Mesendoderm (in vitro differentiated cells): Measurements from ENCODE around the gene CDC26.
"Not testable (repeated sequence)": the region's sequence is repeated elsewhere in the genome, so short reads cannot be mapped to it uniquely, and the experiment has no call there.

Source experiments
- DNase-seq: peaks from one replicate; pipeline ENCODE4 v3.0.0; 2013
- H2AK5ac ChIP-seq: 2 replicates; pipeline ENCODE4 v1.6.1; 2013; ENCODE audit warnings: low read length, inconsistent platforms
- H2BK120ac ChIP-seq: 2 replicates; pipeline ENCODE4 v1.6.1; 2013; ENCODE audit warnings: low read depth, mild to moderate bottlenecking, low read length, moderate library complexity, mixed read lengths
- H2BK15ac ChIP-seq: replicated peaks from 2 replicates; pipeline ENCODE4 v1.6.1; 2013; ENCODE audit warnings: low read depth, mild to moderate bottlenecking, moderate library complexity
- H2BK5ac ChIP-seq: 2 replicates; pipeline ENCODE4 v1.6.1; 2013; ENCODE audit warnings: low read length, inconsistent platforms
- H3K18ac ChIP-seq: 2 replicates; pipeline ENCODE4 v1.6.1; 2013; ENCODE audit warnings: mild to moderate bottlenecking, low read length, mixed read lengths
- H3K23ac ChIP-seq: one replicate; pipeline ENCODE4 v1.6.1; 2013; ENCODE audit warnings: low read length
- H3K27ac ChIP-seq: 2 replicates; pipeline ENCODE4 v1.5.1; 2013; ENCODE audit warnings: low read depth, mild to moderate bottlenecking, inconsistent platforms, low read length, moderate library complexity
- H3K27me3 ChIP-seq: 2 replicates; pipeline ENCODE4 v1.6.1; 2013; ENCODE audit warnings: low read length, control low read depth, mild to moderate bottlenecking, inconsistent platforms; ENCODE audit not compliant: insufficient read depth, poor library complexity
- H3K36me3 ChIP-seq: 2 replicates; pipeline ENCODE4 v1.6.1; 2013; ENCODE audit warnings: low read length, inconsistent platforms; ENCODE audit not compliant: control insufficient read depth, insufficient read depth
- H3K4ac ChIP-seq: one replicate; pipeline ENCODE4 v1.6.1; 2013; ENCODE audit warnings: low read depth, mild to moderate bottlenecking, low read length, moderate library complexity
- H3K4me1 ChIP-seq: 2 replicates; pipeline ENCODE4 v1.6.1; 2013; ENCODE audit warnings: low read depth, low read length, inconsistent platforms; ENCODE audit not compliant: control insufficient read depth
- H3K4me2 ChIP-seq: 2 replicates; pipeline ENCODE4 v1.6.1; 2013; ENCODE audit warnings: low read length
- H3K4me3 ChIP-seq: 2 replicates; pipeline ENCODE4 v1.5.1; 2013; ENCODE audit warnings: mild to moderate bottlenecking, low read length
- H3K56ac ChIP-seq: one replicate; pipeline ENCODE4 v1.6.1; 2013; ENCODE audit warnings: low read length
- H3K79me1 ChIP-seq: 2 replicates; pipeline ENCODE4 v1.6.1; 2013; ENCODE audit warnings: low read length, inconsistent platforms
- H3K79me2 ChIP-seq: 2 replicates; pipeline ENCODE4 v1.6.1; 2013; ENCODE audit warnings: mild to moderate bottlenecking, low read length; ENCODE audit not compliant: control insufficient read depth, insufficient read depth
- H3K9ac ChIP-seq: 2 replicates; pipeline ENCODE4 v1.6.1; 2013; ENCODE audit warnings: low read length, inconsistent platforms
- H4K5ac ChIP-seq: one replicate; pipeline ENCODE4 v1.6.1; 2013; ENCODE audit warnings: low read length
- H4K8ac ChIP-seq: one replicate; pipeline ENCODE4 v1.6.1; 2013; ENCODE audit warnings: low read depth, mild to moderate bottlenecking, control low read depth, low read length, moderate library complexity
- WGBS: extraction: QIAGEN DNeasy Blood & Tissue Kit; methylation state at CpG from one replicate; pipeline ENCODE4 v1.1.7; 2013; ENCODE audit warnings: low lambda C conversion rate, missing lambda C conversion rate; ENCODE audit not compliant: insufficient coverage; ENCODE audit errors: extremely low coverage; 5-methylcytosine and 5-hydroxymethylcytosine counted together

The CDC26 gene

DNA sequence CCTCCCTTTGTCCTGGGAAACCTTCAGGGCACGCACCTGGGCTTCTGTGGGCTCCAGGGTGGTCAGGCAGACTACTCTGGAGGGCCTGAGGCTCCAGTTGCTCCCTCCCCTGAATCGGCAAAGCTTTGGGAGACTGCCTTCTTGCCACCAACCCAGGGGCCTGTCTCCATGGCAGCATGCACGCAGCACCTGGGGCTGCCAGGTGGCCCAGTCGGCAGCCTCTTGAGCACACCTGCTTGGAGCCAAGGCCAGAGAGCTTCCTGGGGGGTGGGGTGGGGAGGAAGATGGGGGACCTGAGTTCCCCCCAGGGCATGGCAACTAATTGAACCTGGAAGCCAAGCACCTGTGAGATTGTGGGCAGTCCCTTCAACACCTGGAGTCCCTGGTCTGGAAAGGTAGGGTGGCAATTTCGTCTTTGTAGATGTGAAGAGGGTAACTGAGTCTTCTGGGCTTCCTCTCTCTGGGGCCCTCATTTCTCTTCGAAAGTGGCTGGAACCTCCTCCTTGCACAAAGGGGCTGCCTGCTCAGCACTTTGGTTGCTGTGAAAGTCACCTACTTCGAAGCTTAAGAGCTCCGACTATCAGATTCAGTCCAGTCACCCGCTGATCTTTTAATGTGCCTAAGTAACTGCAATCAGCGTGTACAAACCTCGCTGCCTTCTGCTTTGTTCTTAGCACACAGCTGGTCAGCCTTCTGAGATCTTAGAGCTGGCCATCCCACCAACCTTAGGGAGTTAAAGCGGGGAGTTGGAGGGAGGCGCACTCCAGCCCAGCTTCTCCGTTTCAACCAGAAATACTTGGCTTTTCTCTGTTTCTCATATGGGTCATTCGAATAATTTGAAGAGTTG lies 23.8 kb upstream of the CDC26 start:
- H3K23ac ChIP-seq = no peak overlapping the region
- no peak overlapping the region for H3K9ac ChIP-seq
- H3K4ac ChIP-seq = no peak overlapping the region
- no peaks in the 10 kb centered on the region for H3K27me3 ChIP-seq
- no peak overlapping the region for H2BK120ac ChIP-seq
- no peak overlapping the region for H2BK5ac ChIP-seq
- H4K8ac ChIP-seq = no peak overlapping the region
- H3K18ac ChIP-seq = no peak overlapping the region
- no peaks in the 10 kb centered on the region for H3K79me1 ChIP-seq
- no peak overlapping the region for H2BK15ac ChIP-seq
- H2AK5ac ChIP-seq = no peak overlapping the region
- H3K4me2 ChIP-seq = no peak overlapping the region
- H3K4me3 ChIP-seq = no peak overlapping the region
- no CpG with 5 or more reads among the region's 15 CpGs for WGBS
- H3K4me1 ChIP-seq = no peaks in the 10 kb centered on the region
- no peak overlapping the region for H4K5ac ChIP-seq
- DNase-seq = no peak
- H3K27ac ChIP-seq = no peak overlapping the region
- no peaks in the 10 kb centered on the region for H3K79me2 ChIP-seq
- no peak overlapping the region for H3K56ac ChIP-seq
- no peaks in the 10 kb centered on the region for H3K36me3 ChIP-seq

GRCh38 chr9:113298311-113298710 lies 22.9 kb upstream of the CDC26 start:
- Histone ChIP-seq H2BK120ac (no peak overlapping the region), H3K27me3 (no peaks in the 10 kb centered on the region), H3K56ac (no peak overlapping the region), H3K79me1 (no peaks in the 10 kb centered on the region), H3K18ac (no peak overlapping the region), H4K8ac (no peak overlapping the region), H3K4me2 (no peak overlapping the region), H3K9ac (no peak overlapping the region), H3K23ac (no peak overlapping the region), H3K4me3 (no peak overlapping the region), H3K79me2 (no peaks in the 10 kb centered on the region), H3K36me3 (no peaks in the 10 kb centered on the region), H3K4ac (no peak overlapping the region), H4K5ac (no peak overlapping the region), H3K4me1 (no peaks in the 10 kb centered on the region), H2BK15ac (no peak overlapping the region), H2BK5ac (no peak overlapping the region), H2AK5ac (no peak overlapping the region), H3K27ac (no peak overlapping the region)
- no CpG with 5 or more reads among the region's 8 CpGs for WGBS
- DNase-seq = no peak

- H3K4me3 ChIP-seq = no peak overlapping the region
- no peak overlapping the region for H3K23ac ChIP-seq
- no peak overlapping the region for H3K18ac ChIP-seq
- WGBS = no CpG with 5 or more reads among the region's 9 CpGs
- H3K4me1 ChIP-seq = no peaks in the 10 kb centered on the region
- no peak overlapping the region for H2BK5ac ChIP-seq
- no peak overlapping the region for H3K9ac ChIP-seq
- no peak overlapping the region for H4K8ac ChIP-seq
- H3K79me1 ChIP-seq = no peaks in the 10 kb centered on the region
- no peak overlapping the region for H3K4ac ChIP-seq
- no peak overlapping the region for H2AK5ac ChIP-seq
- no peaks in the 10 kb centered on the region for H3K79me2 ChIP-seq
- no peak overlapping the region for H4K5ac ChIP-seq
- DNase-seq = no peak
- H3K56ac ChIP-seq = no peak overlapping the region
- H2BK15ac ChIP-seq = no peak overlapping the region
- H3K36me3 ChIP-seq = peaks cover 3% of the 10 kb centered on the region
- no peak overlapping the region for H2BK120ac ChIP-seq
- no peak overlapping the region for H3K4me2 ChIP-seq
- no peaks in the 10 kb centered on the region for H3K27me3 ChIP-seq
- no peak overlapping the region for H3K27ac ChIP-seq
These were observed 21.6 kb upstream of the CDC26 start for GRCh38 chr9:113296796-113297558.

GRCh38 chr9:113296247-113296646 lies 20.9 kb upstream of the CDC26 start:
- H3K27ac ChIP-seq, H3K36me3 ChIP-seq, H2BK5ac ChIP-seq, H4K5ac ChIP-seq, H3K4ac ChIP-seq, DNase-seq, H3K27me3 ChIP-seq, H2AK5ac ChIP-seq, H3K18ac ChIP-seq, H3K79me2 ChIP-seq, H2BK120ac ChIP-seq, H3K56ac ChIP-seq, H3K79me1 ChIP-seq, H4K8ac ChIP-seq, H3K4me2 ChIP-seq, H3K9ac ChIP-seq, H3K23ac ChIP-seq, H3K4me3 ChIP-seq, H2BK15ac ChIP-seq, H3K4me1 ChIP-seq: not testable (repeated sequence)
- no CpG with 5 or more reads among the region's 8 CpGs for WGBS

GRCh38 chr9:113293285-113293878 lies 18.0 kb upstream of the CDC26 start:
- Histone ChIP-seq H3K79me1 (no peaks in the 10 kb centered on the region), H3K27me3 (no peaks in the 10 kb centered on the region), H3K27ac (no peak overlapping the region), H4K8ac (no peak overlapping the region), H3K9ac (no peak overlapping the region), H4K5ac (no peak overlapping the region), H3K4me3 (no peak overlapping the region), H3K18ac (no peak overlapping the region), H3K79me2 (no peaks in the 10 kb centered on the region), H3K4ac (no peak overlapping the region), H2AK5ac (no peak overlapping the region), H3K23ac (no peak overlapping the region), H2BK120ac (no peak overlapping the region), H3K36me3 (peaks cover 10% of the 10 kb centered on the region), H3K4me1 (no peaks in the 10 kb centered on the region), H3K4me2 (no peak overlapping the region), H2BK15ac (no peak overlapping the region), H3K56ac (no peak overlapping the region), H2BK5ac (no peak overlapping the region)
- no peak for DNase-seq
- WGBS = no CpG with 5 or more reads among the region's 7 CpGs
